SJSA1 (cell line): ENCODE data around the gene BHLHE40. TPM values are rescaled to one million over a fixed set of nuclear protein-coding genes. Genes with fewer than 3 reads are reported as not detected.

Experiments
- DNase-seq, 2 experiments: peaks; one replicate each; pipeline ENCODE4 v3.0.0-alpha.2; 2015 to 2020; ENCODE audit warnings: low spot score in 2 of 2, low read depth in 1 of 2
- H3K27ac ChIP-seq: fragments of 250-450 bp; sonication (Bioruptor Pico); 2 replicates; pipeline ENCODE4 v1.5.1; 2020; ENCODE audit warnings: mild to moderate bottlenecking, moderate library complexity
- H3K27me3 ChIP-seq: fragments of 250-450 bp; sonication (Bioruptor Pico); replicated peaks from 2 replicates; pipeline ENCODE4 v1.5.1; 2020; ENCODE audit warnings: mild to moderate bottlenecking, moderate library complexity
- H3K36me3 ChIP-seq: fragments of 250-450 bp; sonication (Bioruptor Pico); 2 replicates; pipeline ENCODE4 v1.5.1; 2020; ENCODE audit warnings: mild to moderate bottlenecking
- H3K4me1 ChIP-seq: fragments of 250-450 bp; sonication (Bioruptor Pico); replicated peaks from 2 replicates; pipeline ENCODE4 v1.6.1; 2021; ENCODE audit warnings: mild to moderate bottlenecking
- H3K4me3 ChIP-seq: fragments of 250-450 bp; sonication (Bioruptor Pico); 2 replicates; pipeline ENCODE4 v1.5.1; 2020; ENCODE audit warnings: mild to moderate bottlenecking
- H3K9me3 ChIP-seq: fragments of 250-450 bp; sonication (Bioruptor Pico); replicated peaks from 2 replicates; pipeline ENCODE4 v1.5.1; 2020; ENCODE audit warnings: mild to moderate bottlenecking
- total RNA-seq: library from RNA; depleted of rRNA; stranded (reverse); fragments of >200 nt; shearing (Covaris generic); gene quantifications from 2 replicates; pipeline ENCODE4 v1.2.3, GENCODE V29; 2014

The BHLHE40 gene
- total RNA-seq, 1 experiment from 2014 or later = 8.4 TPM

GRCh38 chr3:5019411-5020241, 40.4 kb downstream of the BHLHE40 start:
- Histone ChIP-seq H3K9me3 (no peaks in the 10 kb centered on the region), H3K27ac (no peak overlapping the region), H3K36me3 (no peaks in the 10 kb centered on the region), H3K4me3 (no peak overlapping the region), H3K4me1 (peaks cover 68% of the 10 kb centered on the region), H3K27me3 (no peaks in the 10 kb centered on the region)
- no peak for DNase-seq

GRCh38 chr3:5020242-5020722, 41.0 kb downstream of the BHLHE40 start:
- H3K27me3 ChIP-seq = no peaks in the 10 kb centered on the region
- H3K27ac ChIP-seq = no peak overlapping the region
- no peak overlapping the region for H3K4me3 ChIP-seq
- DNase-seq = no peak
- no peaks in the 10 kb centered on the region for H3K9me3 ChIP-seq
- H3K4me1 ChIP-seq = peaks cover 65% of the 10 kb centered on the region
- no peaks in the 10 kb centered on the region for H3K36me3 ChIP-seq

- Histone ChIP-seq H3K27ac (peak overlapping the region; percentile 84), H3K4me1 (peaks cover 60% of the 10 kb centered on the region)
Measured at GRCh38 chr3:5021116-5022092, 42.2 kb downstream of the BHLHE40 start.

DNA sequence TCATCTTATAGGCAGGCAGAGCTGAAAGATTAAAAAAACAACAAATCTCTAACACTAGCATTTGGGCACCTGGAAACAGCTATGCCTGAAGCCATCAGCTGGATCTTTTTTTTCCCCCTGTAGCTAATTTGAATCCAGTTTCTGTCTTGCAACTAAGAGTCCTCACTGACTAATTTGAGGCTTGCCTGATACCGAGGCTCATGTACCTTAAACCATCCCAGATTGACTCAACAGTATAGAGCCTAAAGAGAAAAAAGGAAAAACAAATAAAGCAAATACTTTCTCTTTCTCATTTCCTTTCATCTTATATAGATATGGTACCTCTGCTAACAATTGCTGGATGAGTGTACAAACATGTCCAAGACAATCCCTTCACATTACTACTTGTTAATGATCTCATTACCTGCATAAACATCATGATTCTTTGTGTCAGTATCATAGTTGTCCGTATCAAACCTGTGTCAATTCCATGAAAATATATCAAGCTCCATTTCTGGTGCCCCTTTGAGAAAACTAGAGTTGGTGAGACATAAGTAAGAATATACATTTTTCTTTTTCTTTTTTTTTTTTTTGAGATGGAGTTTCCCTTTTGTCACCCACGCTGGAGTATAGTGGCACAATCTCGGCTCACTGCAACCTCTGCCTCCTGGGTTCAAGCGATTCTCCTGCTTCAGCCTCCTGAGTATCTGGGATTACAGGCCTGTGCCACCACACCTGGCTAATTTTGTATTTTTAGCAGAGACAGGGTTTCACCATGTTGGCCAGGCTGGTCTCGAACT, 43.1 kb downstream of the BHLHE40 start:
- Histone ChIP-seq H3K9me3 (peaks cover 2% of the 10 kb centered on the region; the same call in 1 of the 2 replicates), H3K27me3 (no peaks in the 10 kb centered on the region), H3K4me3 (no peak overlapping the region), H3K4me1 (peaks cover 59% of the 10 kb centered on the region), H3K27ac (peak overlapping the region; percentile 84), H3K36me3 (no peaks in the 10 kb centered on the region)
- DNase-seq = no peak

More at GRCh38 chr3:5021116-5022092, 42.2 kb downstream of the BHLHE40 start:
- Histone ChIP-seq H3K4me3 (no peak overlapping the region), H3K9me3 (no peaks in the 10 kb centered on the region), H3K27me3 (no peaks in the 10 kb centered on the region), H3K36me3 (no peaks in the 10 kb centered on the region)
- DNase-seq = peak; percentile 59 to 78

DNA sequence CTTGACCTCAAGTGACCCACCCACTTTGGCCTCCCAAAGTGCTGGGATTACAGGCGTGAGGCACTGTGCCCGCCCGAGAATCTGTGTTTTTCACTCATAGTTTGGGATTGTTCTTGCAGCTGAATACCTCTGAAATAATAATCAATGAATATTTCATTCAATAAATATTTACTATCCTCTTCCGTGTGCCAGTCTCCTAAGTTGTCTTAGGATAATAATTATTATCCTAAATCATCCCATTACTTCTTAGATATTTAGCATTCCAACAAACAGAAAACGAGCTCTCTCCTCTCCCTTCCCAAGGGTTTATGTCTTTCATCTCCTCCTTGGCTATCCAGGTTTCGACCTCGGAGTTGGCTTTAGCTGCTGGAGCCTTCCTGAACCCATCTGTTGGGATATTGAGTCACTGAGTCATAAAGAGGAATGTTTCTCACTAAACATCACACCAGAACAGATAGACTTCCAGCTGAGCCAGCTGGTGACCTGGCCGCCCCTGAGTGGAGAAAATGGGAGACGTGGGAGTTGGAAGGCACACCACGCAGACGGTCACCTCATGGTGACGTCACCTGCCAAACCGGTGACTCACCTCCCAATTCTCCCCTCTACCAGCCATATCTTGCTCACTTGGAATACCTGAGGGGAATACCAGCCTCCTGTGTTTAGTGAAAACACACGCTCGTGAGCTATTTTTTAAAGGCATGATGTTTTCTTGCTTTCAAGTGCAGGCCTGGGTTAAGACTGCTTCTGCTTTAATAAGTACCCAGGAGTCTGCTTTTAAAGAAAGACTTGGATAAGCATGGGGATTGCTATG, 43.9 kb downstream of the BHLHE40 start:
- Histone ChIP-seq H3K4me1 (peaks cover 55% of the 10 kb centered on the region), H3K36me3 (no peaks in the 10 kb centered on the region), H3K27me3 (no peaks in the 10 kb centered on the region), H3K4me3 (no peak overlapping the region), H3K27ac (peak overlapping the region; percentile 84), H3K9me3 (peaks cover 4% of the 10 kb centered on the region; the same call in 1 of the 2 replicates)
- peak; percentile 94 to 95 for DNase-seq

DNA sequence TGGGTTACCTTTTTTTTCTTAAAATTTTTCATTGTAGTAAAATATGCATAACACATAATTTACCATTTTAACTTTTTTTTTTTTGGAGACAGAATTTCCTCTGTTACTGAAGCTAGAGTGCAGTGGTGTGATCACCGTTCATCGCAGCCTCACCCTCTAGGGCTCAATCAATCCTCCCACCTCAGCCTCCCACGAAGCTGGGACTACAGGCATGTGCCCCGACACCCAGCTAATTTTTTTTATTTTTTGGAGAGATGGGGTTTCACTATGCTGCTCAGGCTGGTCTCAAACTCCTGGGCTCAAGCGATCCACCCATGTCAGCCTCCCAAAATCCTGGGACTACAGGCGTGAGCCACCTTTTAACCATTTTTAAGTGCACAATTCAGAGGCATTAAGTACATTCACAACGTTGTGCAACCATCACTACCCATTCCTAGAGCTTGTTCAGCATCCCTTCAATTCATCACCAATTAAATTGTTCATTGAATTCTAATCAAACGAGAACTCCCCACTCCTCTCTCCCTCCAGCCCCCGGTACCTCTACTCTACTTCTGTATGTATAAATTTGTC, 44.6 kb downstream of the BHLHE40 start:
- no peak for DNase-seq

GRCh38 chr3:5026046-5026362, 46.8 kb downstream of the BHLHE40 start:
- Histone ChIP-seq H3K4me1 (peaks cover 51% of the 10 kb centered on the region), H3K4me3 (peak overlapping the region; percentile 8; the same call in 1 of the 2 replicates), H3K36me3 (no peaks in the 10 kb centered on the region), H3K27me3 (no peaks in the 10 kb centered on the region), H3K27ac (peak overlapping the region; percentile 98), H3K9me3 (peaks cover 4% of the 10 kb centered on the region; the same call in 1 of the 2 replicates)
- no peak for DNase-seq

More for the DNA sequence above, 44.6 kb downstream of the BHLHE40 start:
- no peak overlapping the region for H3K4me3 ChIP-seq
- no peaks in the 10 kb centered on the region for H3K36me3 ChIP-seq
- peaks cover 51% of the 10 kb centered on the region for H3K4me1 ChIP-seq
- H3K27me3 ChIP-seq = no peaks in the 10 kb centered on the region
- H3K27ac ChIP-seq = peak overlapping the region; percentile 84
- peaks cover 4% of the 10 kb centered on the region; the same call in 1 of the 2 replicates for H3K9me3 ChIP-seq

- H3K4me3 ChIP-seq = no peak overlapping the region
- H3K4me1 ChIP-seq = peaks cover 19% of the 10 kb centered on the region
- H3K9me3 ChIP-seq = peaks cover 4% of the 10 kb centered on the region; the same call in 1 of the 2 replicates
- H3K36me3 ChIP-seq = no peaks in the 10 kb centered on the region
- H3K27ac ChIP-seq = no peak overlapping the region
- no peaks in the 10 kb centered on the region for H3K27me3 ChIP-seq
- no peak for DNase-seq
Measured at GRCh38 chr3:5029715-5030114, 50.5 kb downstream of the BHLHE40 start.

DNA sequence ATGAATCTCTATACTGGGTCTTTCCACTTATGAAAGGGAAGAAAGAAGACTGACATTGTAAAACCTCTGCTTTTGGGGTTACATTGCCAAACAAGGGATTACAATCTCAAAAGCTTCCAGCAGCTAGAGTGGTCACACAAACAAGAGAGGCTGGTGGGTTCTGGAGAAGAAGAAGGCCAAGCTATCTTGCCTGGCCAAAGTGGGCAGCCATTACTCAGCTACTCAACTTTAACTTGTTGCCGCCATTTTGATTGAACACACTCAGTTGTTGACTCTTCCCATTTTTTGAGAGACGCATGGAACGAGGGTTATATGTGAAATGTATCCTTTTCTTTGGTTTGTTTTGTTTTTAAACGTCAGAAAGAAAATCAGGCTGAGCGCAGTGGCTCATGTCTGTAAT, 50.9 kb downstream of the BHLHE40 start:
- DNase-seq = no peak
- H3K4me1 ChIP-seq = peaks cover 19% of the 10 kb centered on the region

GRCh38 chr3:5032844-5033243, 53.6 kb downstream of the BHLHE40 start:
- no peaks in the 10 kb centered on the region for H3K9me3 ChIP-seq

More for the DNA sequence above, 50.9 kb downstream of the BHLHE40 start:
- H3K36me3 ChIP-seq = no peaks in the 10 kb centered on the region
- peaks cover 4% of the 10 kb centered on the region; the same call in 1 of the 2 replicates for H3K9me3 ChIP-seq
- no peak overlapping the region for H3K27ac ChIP-seq
- no peak overlapping the region for H3K4me3 ChIP-seq
- H3K27me3 ChIP-seq = no peaks in the 10 kb centered on the region

More at GRCh38 chr3:5032844-5033243, 53.6 kb downstream of the BHLHE40 start:
- Histone ChIP-seq H3K27me3 (no peaks in the 10 kb centered on the region), H3K27ac (no peak overlapping the region), H3K4me3 (no peak overlapping the region), H3K4me1 (no peaks in the 10 kb centered on the region), H3K36me3 (no peaks in the 10 kb centered on the region)
- no peak for DNase-seq
